Activated CD4-positive, alpha-beta T cell treated with anti-CD3 and anti-CD28 coated beads, Interleukin-2, amount 50 U/mL, for 48 hours (primary cell): ENCODE measurements around the gene ABHD14A.
A peak's percentile ranks its signal among the peaks of the same experiment; 100 is the strongest.

Experiments
- DNase-seq, 2 experiments: peaks; one replicate each; pipeline ENCODE4 v3.0.0-alpha.2; 2020

ABHD14A gene

GRCh38 chr3:51958603-51959521 lies 16.0 kb upstream of the ABHD14A start:
- DNase-seq = no peak

- no peak for DNase-seq
Observed at GRCh38 chr3:51959651-51960050, 15.2 kb upstream of the ABHD14A start.

- DNase-seq = no peak
Observed at GRCh38 chr3:51960386-51960785, 14.5 kb upstream of the ABHD14A start.

GRCh38 chr3:51961011-51961410 lies 13.9 kb upstream of the ABHD14A start:
- no peak for DNase-seq

GRCh38 chr3:51961602-51962569 lies 13.0 kb upstream of the ABHD14A start:
- no peak for DNase-seq

GRCh38 chr3:51962854-51963530 lies 11.9 kb upstream of the ABHD14A start:
- DNase-seq = no peak

GRCh38 chr3:51963951-51964451 lies 10.9 kb upstream of the ABHD14A start:
- DNase-seq = no peak

GRCh38 chr3:51964521-51964920 lies 10.3 kb upstream of the ABHD14A start:
- no peak for DNase-seq

- no peak for DNase-seq
Observed at GRCh38 chr3:51966016-51966415, 8.8 kb upstream of the ABHD14A start.

GRCh38 chr3:51966486-51966885 lies 8.4 kb upstream of the ABHD14A start:
- no peak for DNase-seq

- DNase-seq = no peak
Observed at GRCh38 chr3:51966922-51967383, 7.9 kb upstream of the ABHD14A start.

GRCh38 chr3:51967384-51968169 lies 7.3 kb upstream of the ABHD14A start, which contains the start of gene PCBP4:
Gene PCBP4, minus strand, starts transcription at chr3:51967454. Its CDS starts 6,214 bp downstream, at chr3:51961240.
- peak in 1 of 2 experiments; percentile 44 for DNase-seq

GRCh38 chr3:51968170-51968775 lies 6.6 kb upstream of the ABHD14A start:
- DNase-seq = no peak

- DNase-seq = no peak
Observed at GRCh38 chr3:51968883-51969678, 5.8 kb upstream of the ABHD14A start.

- no peak for DNase-seq
Observed at GRCh38 chr3:51969841-51970240, 5.0 kb upstream of the ABHD14A start.

GRCh38 chr3:51970606-51971300 lies 4.1 kb upstream of the ABHD14A start:
- DNase-seq = no peak

- no peak for DNase-seq
Observed at GRCh38 chr3:51971350-51971749, 3.5 kb upstream of the ABHD14A start.

GRCh38 chr3:51974277-51974962 lies 444 bp upstream of the ABHD14A start:
- DNase-seq = peak in 1 of 2 experiments; percentile 50
